OCI-LY7 (cell line): ENCODE results near the gene CA5A. TPM values are rescaled to one million over a fixed set of nuclear protein-coding genes. Genes with fewer than 3 reads are reported as not detected.

Source experiments
- BruUV-seq: library from RNA; stranded (reverse); fragments of 400-500 nt; replicated peaks from 2 replicates; lab custom pipeline; 2021; lab: Mats Ljungman, UMichigan
- CTCF ChIA-PET: fragments of 300-600 bp; sonication (Branson Sonifier 250); formaldehyde crosslinking; loops from one replicate; lab custom pipeline; 2022; ENCODE audit warnings: antibody characterized with exemption; ENCODE audit not compliant: unreplicated experiment; lab: Charles Lee
- POLR2A ChIA-PET: fragments of 300-600 bp; sonication (Branson Sonifier 250); formaldehyde crosslinking; loops from one replicate; lab custom pipeline; 2022; ENCODE audit warnings: antibody characterized with exemption; lab: Charles Lee
- DNase-seq: peaks from one replicate; pipeline ENCODE4 v3.0.0-alpha.2; 2015; ENCODE audit warnings: low spot score
- H2AFZ ChIP-seq: fragments of 200-600 bp; sonication (generic), shearing (Covaris generic); 2 replicates; pipeline ENCODE4 v1.6.1; 2014; ENCODE audit warnings: mild to moderate bottlenecking, antibody characterized with exemption, low read length, moderate library complexity
- H3K27ac ChIP-seq: fragments of 200-600 bp; sonication (generic); 2 replicates; pipeline ENCODE4 v1.5.1; 2014; ENCODE audit warnings: mixed run types, low read depth, mild to moderate bottlenecking, moderate library complexity, low read length, inconsistent platforms; ENCODE audit not compliant: poor library complexity, severe bottlenecking
- H3K36me3 ChIP-seq: fragments of 200-600 bp; sonication (generic); 2 replicates; pipeline ENCODE4 v1.6.1; 2014; ENCODE audit warnings: mild to moderate bottlenecking, antibody characterized with exemption, low read length, moderate library complexity, mixed read lengths; ENCODE audit not compliant: insufficient read depth
- H3K4me1 ChIP-seq: fragments of 200-600 bp; sonication (generic); 2 replicates; pipeline ENCODE4 v1.5.1; 2014; ENCODE audit warnings: mild to moderate bottlenecking, low read length; ENCODE audit not compliant: insufficient read depth, poor library complexity, severe bottlenecking
- H3K4me2 ChIP-seq: fragments of 200-600 bp; sonication (generic); 2 replicates; pipeline ENCODE4 v1.6.1; 2014; ENCODE audit warnings: mild to moderate bottlenecking, low read length
- H3K4me3 ChIP-seq: fragments of 200-600 bp; sonication (generic); 2 replicates; pipeline ENCODE4 v1.5.1; 2014; ENCODE audit warnings: mild to moderate bottlenecking, low read depth, low read length; ENCODE audit not compliant: poor library complexity, severe bottlenecking
- H3K79me2 ChIP-seq: fragments of 200-600 bp; sonication (generic); 2 replicates; pipeline ENCODE4 v1.6.1; 2016; ENCODE audit warnings: low read depth, mild to moderate bottlenecking, low read length, moderate library complexity, mixed read lengths; ENCODE audit not compliant: insufficient read depth
- H3K9me2 ChIP-seq: fragments of 200-600 bp; sonication (generic); 2 replicates; pipeline ENCODE4 v1.6.1; 2016; ENCODE audit warnings: mild to moderate bottlenecking, low read length, mixed read lengths; ENCODE audit not compliant: insufficient read depth
- H3K9me3 ChIP-seq: fragments of 200-600 bp; sonication (generic); 2 replicates; pipeline ENCODE4 v1.6.1; 2014; ENCODE audit warnings: mild to moderate bottlenecking, mixed run types, low read length, mixed read lengths
- H4K20me1 ChIP-seq: fragments of 200-600 bp; sonication (generic); 2 replicates; pipeline ENCODE4 v1.6.1; 2014; ENCODE audit warnings: mild to moderate bottlenecking, antibody characterized with exemption, low read length, moderate library complexity, mixed read lengths; ENCODE audit not compliant: insufficient read depth
- CTCF ChIP-seq: fragments of 200-600 bp; sonication (generic); conservative IDR thresholded peaks from 2 replicates; pipeline ENCODE4 v1.5.1; 2014; ENCODE audit warnings: mild to moderate bottlenecking, antibody characterized with exemption, low read length, moderate library complexity, mixed read lengths
- intact Hi-C: fragments of 100-400 bp; cut with micrococcal nuclease; formaldehyde crosslinking; loops from one replicate; pipeline ENCODE4 v1.10.0; 2022; ENCODE audit not compliant: unreplicated experiment
- small RNA-seq: library from RNA; depleted of rRNA; stranded (forward); fragments of <200 nt; gene quantifications from one replicate; pipeline ENCODE3, GENCODE V24; 2014
- total RNA-seq, 2 experiments: library from RNA; depleted of rRNA in 1 of 2; stranded (reverse); fragments of >200 nt in 1 of 2; shearing (Covaris generic) in 1 of 2; gene quantifications; 2 replicates each; pipeline ENCODE4 v1.2.3, GENCODE V29; 2014 to 2022

Gene CA5A
- total RNA-seq, 2 experiments from 2014 or later: not detected

- intact Hi-C loops: no loop called here
- H3K79me2 ChIP-seq: peaks cover 24% of the 10 kb centered on the region; the same call in 1 of the 2 replicates
- no peak for DNase-seq
- TF ChIP-seq CTCF: no peak
- H3K4me3 ChIP-seq: no peak overlapping the region
- CTCF ChIA-PET: interaction anchor here (0.5 kb wide), 1 partner anchor 9 kb away, joined by 4 read pairs; no protein-coding TSS in a partner anchor
- H3K27ac ChIP-seq: no peak overlapping the region
- H3K9me2 ChIP-seq: no peaks in the 10 kb centered on the region
- POLR2A ChIA-PET: interaction anchor here (0.6 to 1.1 kb wide), 2 partner anchors 18 to 67 kb away, joined by 3 read pairs; no protein-coding TSS in a partner anchor
- H3K4me1 ChIP-seq: peaks cover 31% of the 10 kb centered on the region
- peaks cover 99% of the 10 kb centered on the region for H3K36me3 ChIP-seq
- H4K20me1 ChIP-seq: no peaks in the 10 kb centered on the region
- H3K9me3 ChIP-seq: no peaks in the 10 kb centered on the region
- no peak overlapping the region for H2AFZ ChIP-seq
- no peak overlapping the region for H3K4me2 ChIP-seq
- BruUV-seq: no TSS peak
Measured at GRCh38 chr16:87838643-87839541, 97.4 kb downstream of the CA5A start.

Small RNAs within 50 kb of the gene (small RNA-seq; reads per million reads assigned to genes)
- not detected for gene AC127455.1

Other genes with a start within 250 kb of the CA5A start
- gene KLHDC4, start 170.5 kb downstream of the CA5A start, total RNA-seq (2014; rRNA removed; shearing (Covaris generic)): 146 and 147 TPM in 2 replicates
- gene KLHDC4, start 170.5 kb downstream of the CA5A start, total RNA-seq (2022): 213 and 233 TPM in 2 replicates
- 99.3 and 140 TPM in 2 replicates for gene SLC7A5, start 67.0 kb downstream of the CA5A start, total RNA-seq (2014; rRNA removed; shearing (Covaris generic))
- gene SLC7A5, start 67.0 kb downstream of the CA5A start, total RNA-seq (2022): 258 and 283 TPM in 2 replicates
- 37.1 and 39.6 TPM in 2 replicates for gene BANP, start 14.9 kb upstream of the CA5A start, total RNA-seq (2014; rRNA removed; shearing (Covaris generic))
- 55.8 and 58.0 TPM in 2 replicates for gene BANP, start 14.9 kb upstream of the CA5A start, total RNA-seq (2022)